Muscle of leg (tissue), 11 donors: ENCODE results near the gene MPRIP. TPM values are rescaled to one million over a fixed set of nuclear protein-coding genes. Genes with fewer than 3 reads are reported as not detected.

Experiments used
- DNase-seq: peaks from one replicate; pipeline ENCODE4 v3.0.0; 2013
- H3K27ac ChIP-seq: one replicate; pipeline ENCODE4 v1.5.1; 2013; ENCODE audit warnings: mild to moderate bottlenecking, low read length, control low read depth
- H3K27me3 ChIP-seq: one replicate; pipeline ENCODE4 v1.6.1; 2013; ENCODE audit warnings: low read length; ENCODE audit not compliant: control insufficient read depth, insufficient read depth
- H3K36me3 ChIP-seq: one replicate; pipeline ENCODE4 v1.6.1; 2013; ENCODE audit warnings: low read length; ENCODE audit not compliant: control insufficient read depth, insufficient read depth
- H3K4me1 ChIP-seq: one replicate; pipeline ENCODE4 v1.6.1; 2013; ENCODE audit warnings: low read length; ENCODE audit not compliant: control insufficient read depth, insufficient read depth
- H3K4me3 ChIP-seq: one replicate; pipeline ENCODE4 v1.5.1; 2013; ENCODE audit warnings: low read length, control low read depth
- H3K9me3 ChIP-seq: replicated peaks from 2 replicates; pipeline ENCODE4 v1.6.1; 2013; ENCODE audit warnings: low read depth, low read length; ENCODE audit not compliant: control insufficient read depth
- WGBS: methylation state at CpG from one replicate; pipeline ENCODE4 v1.1.5; 2013; ENCODE audit warnings: missing lambda C conversion rate; ENCODE audit not compliant: insufficient coverage; 5-methylcytosine and 5-hydroxymethylcytosine counted together
- polyA plus RNA-seq, 8 donors: library from polyadenylated mRNA; unstranded; fragments of 120-200 nt; gene quantifications; one replicate each; pipeline versions ENCODE4 v1.2.1 to v1.2.3, GENCODE V29; 2013; ENCODE audit warnings: inconsistent platforms in 1 of 8, low replicate concordance in 1 of 8; ENCODE audit not compliant: insufficient read length in 8 of 8, insufficient read depth in 1 of 8
- total RNA-seq: library from RNA; stranded (reverse); fragments of 120-200 nt; gene quantifications from one replicate; pipeline ENCODE4 v1.2.4, GENCODE V29; 2013

MPRIP gene
- total and polyA plus RNA-seq, 9 donors: 144 to 211 (median 198) TPM

GRCh38 chr17:17051791-17052461, 9.7 kb downstream of the MPRIP start:
- Histone ChIP-seq H3K9me3 (no peaks in the 10 kb centered on the region), H3K36me3 (peaks cover 9% of the 10 kb centered on the region), H3K4me3 (no peak overlapping the region), H3K27me3 (no peaks in the 10 kb centered on the region), H3K4me1 (peaks cover 78% of the 10 kb centered on the region), H3K27ac (no peak overlapping the region)
- DNase-seq: no peak
- WGBS: 69% methylated on average over 7 of the region's 10 CpGs

GRCh38 chr17:17052462-17053221, 10.4 kb downstream of the MPRIP start:
- Histone ChIP-seq H3K4me3 (no peak overlapping the region), H3K36me3 (peaks cover 15% of the 10 kb centered on the region), H3K27ac (no peak overlapping the region), H3K4me1 (peaks cover 80% of the 10 kb centered on the region), H3K27me3 (no peaks in the 10 kb centered on the region), H3K9me3 (no peaks in the 10 kb centered on the region)
- 47% methylated on average over 8 of the region's 14 CpGs for WGBS
- DNase-seq: no peak

- Histone ChIP-seq H3K27ac (no peak overlapping the region), H3K9me3 (no peaks in the 10 kb centered on the region), H3K27me3 (no peaks in the 10 kb centered on the region), H3K4me1 (peaks cover 78% of the 10 kb centered on the region), H3K4me3 (no peak overlapping the region), H3K36me3 (peaks cover 19% of the 10 kb centered on the region)
- DNase-seq: no peak
- WGBS: 77% methylated on average over 5 of the region's 8 CpGs
Measured at GRCh38 chr17:17053446-17054379, 11.5 kb downstream of the MPRIP start.

- Histone ChIP-seq H3K4me1 (peaks cover 78% of the 10 kb centered on the region), H3K27ac (peak overlapping the region; percentile 88), H3K9me3 (no peaks in the 10 kb centered on the region), H3K27me3 (no peaks in the 10 kb centered on the region), H3K36me3 (peaks cover 23% of the 10 kb centered on the region), H3K4me3 (no peak overlapping the region)
- no peak for DNase-seq
- 94% methylated on average over 2 of the region's 4 CpGs for WGBS
Measured at GRCh38 chr17:17054636-17055035, 12.4 kb downstream of the MPRIP start.

GRCh38 chr17:17055286-17056155, 13.3 kb downstream of the MPRIP start:
- Histone ChIP-seq H3K4me1 (peaks cover 83% of the 10 kb centered on the region), H3K27ac (peak overlapping the region; percentile 88), H3K4me3 (no peak overlapping the region), H3K27me3 (no peaks in the 10 kb centered on the region), H3K36me3 (peaks cover 27% of the 10 kb centered on the region), H3K9me3 (no peaks in the 10 kb centered on the region)
- peak; percentile 71 for DNase-seq
- WGBS: 48% methylated on average over 3 of the region's 16 CpGs

GRCh38 chr17:17056156-17056539, 13.9 kb downstream of the MPRIP start:
- peaks cover 84% of the 10 kb centered on the region for H3K4me1 ChIP-seq
- WGBS: no CpG with 5 or more reads among the region's 8 CpGs
- no peak overlapping the region for H3K4me3 ChIP-seq
- no peak for DNase-seq
- no peaks in the 10 kb centered on the region for H3K9me3 ChIP-seq
- H3K27me3 ChIP-seq: no peaks in the 10 kb centered on the region
- peak overlapping the region; percentile 88 for H3K27ac ChIP-seq
- H3K36me3 ChIP-seq: peaks cover 27% of the 10 kb centered on the region

GRCh38 chr17:17057057-17057551, 14.8 kb downstream of the MPRIP start:
- no peak for DNase-seq
- Histone ChIP-seq H3K4me1 (peaks cover 83% of the 10 kb centered on the region), H3K4me3 (no peak overlapping the region), H3K27ac (no peak overlapping the region), H3K9me3 (no peaks in the 10 kb centered on the region), H3K36me3 (peaks cover 29% of the 10 kb centered on the region), H3K27me3 (no peaks in the 10 kb centered on the region)
- 75% methylated on average over 4 of the region's 9 CpGs for WGBS

GRCh38 chr17:17058304-17058703, 16.0 kb downstream of the MPRIP start:
- no peak for DNase-seq
- 75% methylated on average over 5 of the region's 6 CpGs for WGBS

GRCh38 chr17:17059301-17059890, 17.1 kb downstream of the MPRIP start:
- Histone ChIP-seq H3K36me3 (peaks cover 35% of the 10 kb centered on the region), H3K9me3 (no peaks in the 10 kb centered on the region), H3K4me1 (peaks cover 85% of the 10 kb centered on the region), H3K27me3 (no peaks in the 10 kb centered on the region), H3K4me3 (no peak overlapping the region), H3K27ac (no peak overlapping the region)
- WGBS: 59% methylated on average over 6 of the region's 10 CpGs
- DNase-seq: no peak

More at GRCh38 chr17:17058304-17058703, 16.0 kb downstream of the MPRIP start:
- H3K27ac ChIP-seq: no peak overlapping the region
- H3K36me3 ChIP-seq: peaks cover 34% of the 10 kb centered on the region
- H3K4me1 ChIP-seq: peaks cover 83% of the 10 kb centered on the region
- H3K27me3 ChIP-seq: no peaks in the 10 kb centered on the region
- H3K4me3 ChIP-seq: no peak overlapping the region
- no peaks in the 10 kb centered on the region for H3K9me3 ChIP-seq
